ENCODE measurements around the gene VANGL2.
A peak's percentile ranks its signal among the peaks of the same experiment; 100 is the strongest.
"Not testable (repeated sequence)": the region's sequence is repeated elsewhere in the genome, so short reads cannot be mapped to it uniquely, and the experiment has no call there.

VANGL2 gene

GRCh38 chr1:160370561-160371345 lies 29.6 kb upstream of the VANGL2 start:
- DNase-seq (ENCODE audit: low spot score): no peak

GRCh38 chr1:160371346-160371631 lies 29.1 kb upstream of the VANGL2 start:
- no peak for DNase-seq (ENCODE audit: low spot score)

GRCh38 chr1:160371756-160372155 lies 28.6 kb upstream of the VANGL2 start:
- DNase-seq (ENCODE audit: low spot score): no peak

GRCh38 chr1:160373696-160374095 lies 26.7 kb upstream of the VANGL2 start:
- no peak for DNase-seq (ENCODE audit: low spot score)

GRCh38 chr1:160374306-160375110 lies 25.9 kb upstream of the VANGL2 start:
- no peak for DNase-seq (ENCODE audit: low spot score)

GRCh38 chr1:160375788-160376524 lies 24.4 kb upstream of the VANGL2 start:
- DNase-seq (ENCODE audit: low spot score): no peak

- peak; percentile 59 for DNase-seq (ENCODE audit: low spot score)
Measured at GRCh38 chr1:160376525-160377131, 23.7 kb upstream of the VANGL2 start.

GRCh38 chr1:160377585-160378206 lies 22.7 kb upstream of the VANGL2 start:
- no peak for DNase-seq (ENCODE audit: low spot score)

- DNase-seq (ENCODE audit: low spot score): not testable (repeated sequence)
Measured at GRCh38 chr1:160384812-160385211, 15.6 kb upstream of the VANGL2 start.

GRCh38 chr1:160388406-160388805 lies 12.0 kb upstream of the VANGL2 start:
- not testable (repeated sequence) for DNase-seq (ENCODE audit: low spot score)

GRCh38 chr1:160394673-160395072 lies 5.7 kb upstream of the VANGL2 start:
- no peak for DNase-seq (ENCODE audit: low spot score)

- DNase-seq (ENCODE audit: low spot score): no peak
Measured at GRCh38 chr1:160397651-160398050, 2.7 kb upstream of the VANGL2 start.

- DNase-seq (ENCODE audit: low spot score): no peak
Measured at GRCh38 chr1:160398823-160399222, 1.5 kb upstream of the VANGL2 start.

- DNase-seq (ENCODE audit: low spot score): no peak
Measured at GRCh38 chr1:160399544-160400222, 681 bp upstream of the VANGL2 start.

GRCh38 chr1:160400646-160401486 lies 502 bp downstream of the VANGL2 start:
- DNase-seq (ENCODE audit: low spot score): no peak

GRCh38 chr1:160401487-160401805 lies 1.1 kb downstream of the VANGL2 start:
- no peak for DNase-seq (ENCODE audit: low spot score)

- DNase-seq (ENCODE audit: low spot score): no peak
Measured at GRCh38 chr1:160402001-160402795, 1.8 kb downstream of the VANGL2 start.

- no peak for DNase-seq (ENCODE audit: low spot score)
Measured at GRCh38 chr1:160403244-160403643, 2.9 kb downstream of the VANGL2 start.

GRCh38 chr1:160404094-160404493 lies 3.7 kb downstream of the VANGL2 start:
- DNase-seq (ENCODE audit: low spot score): no peak

Measured in HuH-7.5 (cell line).